Activated T-helper 2 cell treated with anti-CD3 and anti-CD28 coated beads, Interferon-gamma antibody, Interleukin-2, Interleukin-4, amounts not matched to agents 10 μg/mL and 5 μg/mL and 100 μg/mL, durations not matched to agents 14 hours and 24 hours and 36 hours (primary cell): ENCODE results near the gene INIP. TPM values are rescaled to one million over a fixed set of nuclear protein-coding genes. Genes with fewer than 3 reads are reported as not detected.

Experiments
- DNase-seq: peaks from one replicate; pipeline ENCODE4 v3.0.0; 2021; ENCODE audit warnings: low spot score
- H3K27ac Mint-ChIP-seq: one replicate; pipeline ENCODE4 v1.8.0; 2021; ENCODE audit warnings: mixed read lengths
- H3K27me3 Mint-ChIP-seq: one replicate; pipeline ENCODE4 v1.8.0; 2021; ENCODE audit warnings: low read depth, mixed read lengths
- H3K36me3 Mint-ChIP-seq: one replicate; pipeline ENCODE4 v1.8.0; 2021; ENCODE audit warnings: low read depth, mixed read lengths
- H3K4me1 Mint-ChIP-seq: one replicate; pipeline ENCODE4 v1.8.0; 2021; ENCODE audit warnings: low read depth, mixed read lengths
- H3K4me3 Mint-ChIP-seq: one replicate; pipeline ENCODE4 v1.8.0; 2021; ENCODE audit warnings: low read depth, mild to moderate bottlenecking, moderate library complexity, mixed read lengths
- H3K9me3 Mint-ChIP-seq: one replicate; pipeline ENCODE4 v1.8.0; 2021; ENCODE audit warnings: mixed read lengths
- intact Hi-C: fragments of 100-400 bp; cut with micrococcal nuclease; formaldehyde crosslinking; loops from one replicate; pipeline ENCODE4 v1.15.1; 2023
- total RNA-seq: library from RNA; stranded (reverse); gene quantifications from 2 replicates; pipeline ENCODE4 v1.2.3, GENCODE V29; 2022

INIP gene, protein sequence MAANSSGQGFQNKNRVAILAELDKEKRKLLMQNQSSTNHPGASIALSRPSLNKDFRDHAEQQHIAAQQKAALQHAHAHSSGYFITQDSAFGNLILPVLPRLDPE
- total RNA-seq: 34.2 and 36.6 TPM in 2 replicates

DNA sequence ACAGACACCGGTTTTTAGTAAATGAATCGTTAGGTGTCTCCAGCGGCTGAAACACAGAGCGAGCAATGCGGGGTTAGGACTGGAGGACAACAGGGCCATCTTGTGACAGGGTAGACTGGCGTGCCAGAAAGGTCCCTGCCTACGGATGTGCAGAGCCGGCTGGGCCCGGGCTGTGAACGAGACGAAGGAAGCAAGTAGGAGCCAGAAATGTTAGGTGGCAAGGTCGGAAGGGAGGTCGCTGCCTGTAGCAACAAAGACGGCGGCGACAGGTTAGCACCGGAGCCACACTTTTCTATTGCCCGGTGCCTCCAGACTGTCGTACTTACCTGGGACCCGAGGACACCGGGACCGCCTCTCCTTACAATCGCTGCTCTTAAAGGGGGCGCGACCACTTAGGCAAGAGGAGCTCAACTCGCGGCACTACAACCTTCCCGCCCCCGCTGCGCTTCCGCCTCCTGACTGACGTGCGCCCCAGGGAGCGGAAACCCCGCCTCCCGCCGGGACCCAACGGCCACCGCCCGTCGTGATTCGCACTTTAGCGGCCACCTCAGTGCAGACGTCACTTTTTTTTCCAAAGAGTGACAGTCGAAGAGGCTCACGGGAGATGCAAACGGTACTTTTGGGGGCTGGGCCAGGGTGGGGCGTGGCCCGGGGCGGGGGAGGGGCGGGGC, at the start of gene INIP:
Gene INIP, minus strand, starts transcription at position 457 of the 671 bp plus-strand sequence. CDS start 1,632 bp downstream, outside the sequence.
- peak; percentile 98 for DNase-seq
- no peaks in the 10 kb centered on the region for H3K27me3 Mint-ChIP-seq
- intact Hi-C loops: loop anchor here (1.0 to 10.0 kb wide), 5 partner anchors 76 to 623 kb away; no protein-coding TSS in a partner anchor
- peak within 1 kb of the TSS; percentile 97 for H3K27ac Mint-ChIP-seq
- H3K4me3 Mint-ChIP-seq: peak within 1 kb of the TSS; percentile 91
- H3K36me3 Mint-ChIP-seq: peaks cover 16% of the 10 kb centered on the region
- peaks cover 33% of the 10 kb centered on the region for H3K4me1 Mint-ChIP-seq
- H3K9me3 Mint-ChIP-seq: peaks cover 3% of the 10 kb centered on the region

- Mint-ChIP-seq H3K4me3 (no peak overlapping the region), H3K36me3 (peaks cover 13% of the 10 kb centered on the region), H3K9me3 (peaks cover 15% of the 10 kb centered on the region), H3K27me3 (peaks cover 23% of the 10 kb centered on the region), H3K4me1 (peaks cover 2% of the 10 kb centered on the region), H3K27ac (no peak overlapping the region)
- no peak for DNase-seq
- intact Hi-C loops: no loop called here
These were observed 47.4 kb upstream of the INIP start for GRCh38 chr9:112765281-112765680.

- peaks cover 15% of the 10 kb centered on the region for H3K9me3 Mint-ChIP-seq
- no peak for DNase-seq
- H3K27me3 Mint-ChIP-seq: peaks cover 23% of the 10 kb centered on the region
- peaks cover 2% of the 10 kb centered on the region for H3K4me1 Mint-ChIP-seq
- H3K27ac Mint-ChIP-seq: no peak overlapping the region
- peaks cover 13% of the 10 kb centered on the region for H3K36me3 Mint-ChIP-seq
- no peak overlapping the region for H3K4me3 Mint-ChIP-seq
- intact Hi-C loops: no loop called here
These were observed 46.9 kb upstream of the INIP start for GRCh38 chr9:112764837-112765236.

GRCh38 chr9:112764344-112764743, 46.4 kb upstream of the INIP start:
- peaks cover 18% of the 10 kb centered on the region for H3K27me3 Mint-ChIP-seq
- DNase-seq: no peak
- H3K9me3 Mint-ChIP-seq: peaks cover 15% of the 10 kb centered on the region
- no peak overlapping the region for H3K4me3 Mint-ChIP-seq
- intact Hi-C loops: no loop called here
- peaks cover 13% of the 10 kb centered on the region for H3K36me3 Mint-ChIP-seq
- no peak overlapping the region for H3K27ac Mint-ChIP-seq
- H3K4me1 Mint-ChIP-seq: peaks cover 2% of the 10 kb centered on the region

DNA sequence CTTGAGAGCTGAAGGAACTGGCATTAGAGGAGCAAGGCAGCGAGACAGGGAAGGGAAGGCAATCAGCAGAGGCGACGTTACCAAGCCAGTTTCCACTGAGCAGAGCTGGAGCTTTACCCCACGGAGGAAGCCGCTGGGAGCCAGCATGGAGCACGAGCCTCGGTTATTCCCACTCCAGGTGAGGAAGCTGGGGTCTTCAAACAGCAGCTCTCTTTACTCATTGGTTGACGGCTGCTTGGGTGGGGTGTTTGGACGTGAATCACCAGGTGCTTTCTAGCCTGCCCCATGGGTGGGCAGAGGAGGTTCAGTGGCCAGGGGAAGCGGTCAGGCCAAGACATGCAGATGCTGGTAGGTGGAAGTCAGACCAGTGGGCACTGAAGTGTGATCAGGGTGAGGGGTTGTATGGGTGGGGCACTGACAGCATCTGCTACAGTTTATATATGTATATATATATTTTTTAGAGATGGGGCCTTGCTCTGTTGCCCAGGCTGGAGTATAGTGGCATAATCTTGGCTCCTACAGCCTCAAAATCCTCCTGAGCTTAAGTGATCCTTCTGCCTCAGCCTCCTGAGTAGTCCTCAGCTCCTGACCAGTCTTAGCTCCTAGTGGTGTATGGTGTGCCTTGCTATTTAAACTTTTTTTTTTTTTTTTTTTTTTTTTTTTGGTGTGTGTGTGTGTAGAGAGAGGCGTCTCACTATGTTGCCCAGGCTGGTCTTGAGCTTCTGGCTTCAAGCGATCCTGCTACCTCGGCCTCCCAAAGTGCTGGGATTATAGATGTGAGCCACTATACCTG, 45.0 kb upstream of the INIP start:
- Mint-ChIP-seq H3K4me3 (no peak overlapping the region), H3K27ac (no peak overlapping the region), H3K27me3 (peaks cover 16% of the 10 kb centered on the region), H3K4me1 (no peaks in the 10 kb centered on the region), H3K9me3 (peaks cover 12% of the 10 kb centered on the region), H3K36me3 (peaks cover 8% of the 10 kb centered on the region)
- no peak for DNase-seq
- intact Hi-C loops: no loop called here

GRCh38 chr9:112761912-112762655, 44.2 kb upstream of the INIP start:
- Mint-ChIP-seq H3K9me3 (peaks cover 9% of the 10 kb centered on the region), H3K4me1 (peaks cover 2% of the 10 kb centered on the region), H3K36me3 (peaks cover 6% of the 10 kb centered on the region), H3K4me3 (no peak overlapping the region), H3K27me3 (peaks cover 15% of the 10 kb centered on the region), H3K27ac (no peak overlapping the region)
- no peak for DNase-seq
- intact Hi-C loops: no loop called here

GRCh38 chr9:112760821-112761220, 42.9 kb upstream of the INIP start:
- Mint-ChIP-seq H3K9me3 (no peaks in the 10 kb centered on the region), H3K36me3 (no peaks in the 10 kb centered on the region), H3K27me3 (peaks cover 17% of the 10 kb centered on the region), H3K4me1 (peaks cover 5% of the 10 kb centered on the region), H3K4me3 (no peak overlapping the region), H3K27ac (no peak overlapping the region)
- intact Hi-C loops: no loop called here
- DNase-seq: no peak

GRCh38 chr9:112757940-112758339, 40.0 kb upstream of the INIP start:
- intact Hi-C loops: loop anchor here (10.0 kb wide), 1 partner anchor 1937 kb away; no protein-coding TSS in a partner anchor
- H3K9me3 Mint-ChIP-seq: no peaks in the 10 kb centered on the region
- no peak overlapping the region for H3K4me3 Mint-ChIP-seq
- no peak overlapping the region for H3K27ac Mint-ChIP-seq
- H3K36me3 Mint-ChIP-seq: no peaks in the 10 kb centered on the region
- H3K27me3 Mint-ChIP-seq: peaks cover 21% of the 10 kb centered on the region
- peaks cover 27% of the 10 kb centered on the region for H3K4me1 Mint-ChIP-seq
- DNase-seq: no peak

GRCh38 chr9:112757282-112757883, 39.5 kb upstream of the INIP start:
- no peak overlapping the region for H3K4me3 Mint-ChIP-seq
- H3K27ac Mint-ChIP-seq: no peak overlapping the region
- DNase-seq: no peak
- peaks cover 31% of the 10 kb centered on the region for H3K4me1 Mint-ChIP-seq
- intact Hi-C loops: loop anchor here (10.0 kb wide), 1 partner anchor 1937 kb away; no protein-coding TSS in a partner anchor
- H3K27me3 Mint-ChIP-seq: peaks cover 21% of the 10 kb centered on the region
- H3K36me3 Mint-ChIP-seq: no peaks in the 10 kb centered on the region
- H3K9me3 Mint-ChIP-seq: no peaks in the 10 kb centered on the region

DNA sequence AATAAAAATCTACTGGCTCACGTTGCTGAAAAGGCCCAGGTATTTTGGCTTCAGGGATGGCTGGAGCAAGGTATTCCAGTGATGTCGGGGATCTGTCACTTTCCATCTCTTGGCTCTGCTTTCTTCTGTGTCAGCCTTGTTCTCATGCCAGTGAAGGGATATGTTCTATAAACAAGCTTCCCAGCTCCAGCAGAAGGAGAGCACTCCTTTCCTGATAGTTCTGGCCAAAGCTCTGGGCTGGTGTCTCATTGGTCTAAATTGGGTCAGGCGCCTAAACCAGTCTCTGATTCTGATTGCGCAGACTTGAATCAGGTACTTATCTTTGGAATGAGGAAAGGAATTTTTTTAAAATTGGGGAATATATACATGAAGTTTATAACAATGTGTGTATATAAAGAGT, 37.8 kb upstream of the INIP start:
- intact Hi-C loops: loop anchor here (10.0 kb wide), 1 partner anchor 1939 kb away; no protein-coding TSS in a partner anchor

DNA sequence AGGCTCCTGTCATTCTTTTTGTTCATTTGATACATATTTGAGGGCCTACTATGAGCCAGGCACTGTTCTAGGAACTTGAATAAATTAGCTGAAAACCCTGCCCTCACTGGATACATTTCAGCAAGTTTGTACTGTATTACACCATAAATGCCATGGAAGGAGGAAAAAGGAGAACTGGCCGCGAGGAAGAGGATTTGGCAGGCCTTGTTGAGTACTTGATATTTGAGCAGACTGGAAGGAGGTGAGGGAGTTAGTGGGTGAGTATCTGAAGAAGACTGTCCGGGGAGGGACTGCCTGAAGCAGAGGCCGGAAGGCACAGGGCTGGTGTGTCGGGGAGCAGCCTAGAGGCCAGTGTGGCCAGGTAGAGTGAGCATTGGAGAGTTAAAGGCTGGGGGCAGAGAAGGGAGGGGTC, 37.1 kb upstream of the INIP start:
- H3K4me1 Mint-ChIP-seq: peaks cover 42% of the 10 kb centered on the region
- no peak for DNase-seq
- no peaks in the 10 kb centered on the region for H3K9me3 Mint-ChIP-seq
- intact Hi-C loops: loop anchor here (10.0 kb wide), 1 partner anchor 1940 kb away; no protein-coding TSS in a partner anchor
- peak overlapping the region; percentile 32 for H3K27ac Mint-ChIP-seq
- no peaks in the 10 kb centered on the region for H3K36me3 Mint-ChIP-seq
- H3K4me3 Mint-ChIP-seq: no peak overlapping the region
- H3K27me3 Mint-ChIP-seq: peaks cover 12% of the 10 kb centered on the region

More for the DNA sequence above, 37.8 kb upstream of the INIP start:
- Mint-ChIP-seq H3K4me3 (no peak overlapping the region), H3K36me3 (no peaks in the 10 kb centered on the region), H3K27me3 (peaks cover 16% of the 10 kb centered on the region), H3K9me3 (no peaks in the 10 kb centered on the region), H3K4me1 (peaks cover 38% of the 10 kb centered on the region), H3K27ac (no peak overlapping the region)
- DNase-seq: no peak

DNA sequence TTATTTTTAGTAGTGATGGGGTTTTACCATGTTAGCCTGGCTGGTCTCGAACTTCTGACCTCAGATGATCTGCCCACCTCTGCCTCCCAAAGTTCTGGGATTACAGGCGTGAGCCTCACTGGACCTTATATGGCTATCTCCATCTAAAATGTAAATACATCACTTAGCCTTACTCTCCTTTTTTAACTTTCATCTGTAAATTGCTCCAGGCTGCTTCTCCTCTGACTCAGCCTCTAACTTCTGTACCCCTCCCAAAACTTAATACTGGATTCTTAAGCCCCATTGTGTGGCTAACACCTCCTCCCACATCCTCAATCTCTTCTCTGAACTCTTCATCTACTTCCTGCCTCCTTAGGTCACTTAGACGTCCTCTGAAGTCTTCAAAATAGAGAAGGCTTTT, 36.7 kb upstream of the INIP start:
- peaks cover 45% of the 10 kb centered on the region for H3K4me1 Mint-ChIP-seq
- no peak overlapping the region for H3K4me3 Mint-ChIP-seq
- H3K27ac Mint-ChIP-seq: peak overlapping the region; percentile 32
- H3K36me3 Mint-ChIP-seq: no peaks in the 10 kb centered on the region
- intact Hi-C loops: loop anchor here (1.0 to 10.0 kb wide), 5 partner anchors 17 to 1940 kb away; partner anchors contain the start of gene KIAA1958
- DNase-seq: no peak
- H3K9me3 Mint-ChIP-seq: no peaks in the 10 kb centered on the region
- peaks cover 12% of the 10 kb centered on the region for H3K27me3 Mint-ChIP-seq
